ENCODE data around the gene FCGR3B.
"Not testable (repeated sequence)": the region's sequence is repeated elsewhere in the genome, so short reads cannot be mapped to it uniquely, and the experiment has no call there.

- not testable (repeated sequence) for TF ChIP-seq CTCF (conservative IDR thresholded peaks at IDR 0.05; ENCODE audit: low read depth in 2 of 2); EZH2phosphoT487 (IDR thresholded peaks at IDR 0.05; ENCODE audit: unreplicated experiment); POLR2AphosphoS5 (IDR thresholded peaks at IDR 0.05; ENCODE audit: low read depth); EZH2 (IDR thresholded peaks at IDR 0.05; ENCODE audit: low read depth, unreplicated experiment); CREB1 (CRISPR knock-in tag; IDR thresholded peaks at IDR 0.05; ENCODE audit: low read depth); ETS1 (IDR thresholded peaks at IDR 0.05); REST (IDR thresholded peaks at IDR 0.05; ENCODE audit: unreplicated experiment); JUNB (IDR thresholded peaks at IDR 0.05; ENCODE audit: unreplicated experiment); NANOG (IDR thresholded peaks at IDR 0.05; ENCODE audit: borderline replicate concordance); STAT1 (IDR thresholded peaks at IDR 0.05; ENCODE audit: unreplicated experiment); ZNF331 (CRISPR knock-in tag; IDR thresholded peaks at IDR 0.05; ENCODE audit: low read depth)
These were observed 4.4 kb downstream of the FCGR3B start for GRCh38 chr1:161626445-161627146.

Data from GM23338 (cell line).